AG09319 (cell line): Measurements from ENCODE around the gene B4GALT1.

Source experiments
- DNase-seq: peaks from one replicate; pipeline ENCODE4 v3.0.0-alpha.2; 2010; ENCODE audit warnings: low read depth; ENCODE audit errors: extremely low read depth
- TF ChIP-seq, protein P1 (sequence below): IDR thresholded peaks from 2 replicates; pipeline ENCODE4 v1.5.1; 2011; ENCODE audit warnings: low read depth, mild to moderate bottlenecking, inconsistent platforms, low read length, moderate library complexity

The B4GALT1 gene

DNA sequence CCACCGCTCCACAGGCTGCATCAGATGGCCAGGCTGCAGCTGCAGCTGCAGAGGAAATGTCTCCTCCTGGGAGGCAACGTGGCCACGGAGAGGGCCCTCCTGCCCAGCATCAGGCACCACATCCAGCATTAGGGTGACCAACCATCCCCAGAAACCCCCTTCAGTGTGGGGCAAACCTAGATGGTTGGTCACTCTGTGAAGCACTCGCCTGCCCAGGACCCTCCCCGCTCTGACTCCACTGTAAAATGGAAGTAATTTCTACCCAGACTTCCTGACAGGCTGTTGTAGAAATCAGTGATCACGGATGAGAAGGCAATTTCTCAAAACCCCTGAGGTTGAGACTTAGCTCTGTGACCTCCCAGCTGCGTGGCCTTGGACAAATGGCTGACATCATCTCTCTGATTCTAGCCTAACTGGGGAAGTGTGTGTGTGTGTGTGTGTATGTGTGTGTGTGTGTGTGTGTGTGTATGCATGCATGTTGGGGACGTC is 31.6 kb downstream of the B4GALT1 start:
- TF ChIP-seq, protein P1, sequence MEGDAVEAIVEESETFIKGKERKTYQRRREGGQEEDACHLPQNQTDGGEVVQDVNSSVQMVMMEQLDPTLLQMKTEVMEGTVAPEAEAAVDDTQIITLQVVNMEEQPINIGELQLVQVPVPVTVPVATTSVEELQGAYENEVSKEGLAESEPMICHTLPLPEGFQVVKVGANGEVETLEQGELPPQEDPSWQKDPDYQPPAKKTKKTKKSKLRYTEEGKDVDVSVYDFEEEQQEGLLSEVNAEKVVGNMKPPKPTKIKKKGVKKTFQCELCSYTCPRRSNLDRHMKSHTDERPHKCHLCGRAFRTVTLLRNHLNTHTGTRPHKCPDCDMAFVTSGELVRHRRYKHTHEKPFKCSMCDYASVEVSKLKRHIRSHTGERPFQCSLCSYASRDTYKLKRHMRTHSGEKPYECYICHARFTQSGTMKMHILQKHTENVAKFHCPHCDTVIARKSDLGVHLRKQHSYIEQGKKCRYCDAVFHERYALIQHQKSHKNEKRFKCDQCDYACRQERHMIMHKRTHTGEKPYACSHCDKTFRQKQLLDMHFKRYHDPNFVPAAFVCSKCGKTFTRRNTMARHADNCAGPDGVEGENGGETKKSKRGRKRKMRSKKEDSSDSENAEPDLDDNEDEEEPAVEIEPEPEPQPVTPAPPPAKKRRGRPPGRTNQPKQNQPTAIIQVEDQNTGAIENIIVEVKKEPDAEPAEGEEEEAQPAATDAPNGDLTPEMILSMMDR, result no peak
- DNase-seq, result no peak

DNA sequence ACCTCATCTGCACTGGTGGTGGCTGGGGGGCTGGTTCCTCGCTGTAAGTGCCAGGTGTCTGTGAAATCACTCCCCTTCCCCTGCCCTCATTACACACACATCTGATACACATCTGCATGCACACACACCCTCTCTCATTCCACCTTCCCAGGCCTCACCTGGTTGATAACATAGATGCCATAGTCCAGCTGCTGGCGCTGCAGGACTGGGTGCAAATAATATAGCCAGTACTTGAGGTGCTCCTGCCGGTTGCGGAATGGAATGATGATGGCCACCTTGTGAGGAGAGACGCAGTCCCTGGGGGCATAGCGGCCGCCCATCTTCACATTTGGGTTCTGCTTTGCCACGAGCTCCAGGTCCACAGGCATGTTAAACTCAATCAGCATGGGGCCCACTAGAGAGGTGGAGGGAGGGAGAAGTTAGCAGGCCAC is 32.1 kb downstream of the B4GALT1 start:
- no peak for DNase-seq
- TF ChIP-seq, protein P1, result no peak

DNA sequence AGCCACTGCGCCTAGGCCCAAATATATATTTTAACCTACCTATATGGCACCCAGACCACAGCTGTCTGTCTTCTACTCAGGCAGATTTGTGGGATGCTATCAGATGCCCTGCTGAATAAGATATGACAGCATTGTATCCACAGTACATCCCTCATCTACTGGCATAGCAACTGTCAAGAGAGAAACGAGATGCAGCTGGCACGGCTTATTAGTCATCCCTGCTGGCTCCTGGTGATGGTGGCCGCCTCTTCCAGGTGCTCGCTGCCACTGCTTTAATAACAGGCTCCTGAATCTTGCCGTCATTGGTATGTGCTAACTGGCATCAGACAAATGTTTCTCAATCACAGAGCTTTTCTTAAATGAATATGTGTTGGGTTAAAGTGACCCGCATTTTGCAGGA is 34.0 kb downstream of the B4GALT1 start:
- TF ChIP-seq, protein P1, result no peak
- no peak for DNase-seq

DNA sequence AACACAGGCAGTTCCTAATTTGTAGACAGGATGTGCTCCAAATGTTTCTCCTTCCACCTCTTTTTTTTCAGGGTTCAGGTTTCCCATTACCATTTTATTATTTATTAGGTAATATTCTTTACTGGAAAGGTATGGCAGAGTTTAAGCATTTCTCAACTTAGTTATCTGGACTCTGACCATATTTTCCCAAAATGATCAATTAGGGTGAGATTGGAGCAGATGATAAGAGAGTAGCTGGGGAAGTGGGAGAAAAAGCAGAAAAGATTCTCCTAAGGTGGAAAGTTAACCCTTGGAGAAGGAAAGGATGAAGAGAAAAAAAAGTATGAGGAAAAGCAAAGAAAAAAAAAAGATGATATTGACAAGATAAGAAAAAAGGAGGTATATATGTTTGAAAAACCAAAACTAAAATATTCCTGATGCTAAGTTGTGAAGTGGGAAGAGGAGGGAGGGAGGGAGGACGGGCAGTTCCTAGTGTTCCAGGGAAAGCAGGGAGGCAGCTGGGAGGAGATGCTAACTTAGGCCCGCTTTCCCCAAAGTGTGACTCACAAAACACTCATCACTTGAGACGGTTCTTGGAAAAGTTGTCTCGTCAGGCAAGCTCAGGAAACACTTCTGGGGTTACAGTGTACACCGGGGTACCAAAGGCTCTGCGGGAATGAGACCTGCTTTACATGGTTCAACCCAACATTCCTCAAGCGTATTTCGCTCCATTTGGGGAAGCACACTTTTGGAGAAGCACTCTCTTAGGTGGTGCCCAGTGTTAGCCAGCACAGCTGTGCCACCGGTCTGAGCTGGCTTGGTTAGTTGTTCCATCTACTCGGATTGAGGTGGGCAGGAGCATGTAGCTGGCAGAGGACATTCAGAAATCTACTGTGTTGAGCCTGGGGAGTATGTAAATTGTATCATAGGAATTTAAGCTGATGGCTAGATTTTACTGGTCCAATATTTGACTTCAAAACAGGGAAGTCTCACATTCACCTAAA is 35.1 kb downstream of the B4GALT1 start:
- no peak for DNase-seq
- TF ChIP-seq, protein P1, result no peak

DNA sequence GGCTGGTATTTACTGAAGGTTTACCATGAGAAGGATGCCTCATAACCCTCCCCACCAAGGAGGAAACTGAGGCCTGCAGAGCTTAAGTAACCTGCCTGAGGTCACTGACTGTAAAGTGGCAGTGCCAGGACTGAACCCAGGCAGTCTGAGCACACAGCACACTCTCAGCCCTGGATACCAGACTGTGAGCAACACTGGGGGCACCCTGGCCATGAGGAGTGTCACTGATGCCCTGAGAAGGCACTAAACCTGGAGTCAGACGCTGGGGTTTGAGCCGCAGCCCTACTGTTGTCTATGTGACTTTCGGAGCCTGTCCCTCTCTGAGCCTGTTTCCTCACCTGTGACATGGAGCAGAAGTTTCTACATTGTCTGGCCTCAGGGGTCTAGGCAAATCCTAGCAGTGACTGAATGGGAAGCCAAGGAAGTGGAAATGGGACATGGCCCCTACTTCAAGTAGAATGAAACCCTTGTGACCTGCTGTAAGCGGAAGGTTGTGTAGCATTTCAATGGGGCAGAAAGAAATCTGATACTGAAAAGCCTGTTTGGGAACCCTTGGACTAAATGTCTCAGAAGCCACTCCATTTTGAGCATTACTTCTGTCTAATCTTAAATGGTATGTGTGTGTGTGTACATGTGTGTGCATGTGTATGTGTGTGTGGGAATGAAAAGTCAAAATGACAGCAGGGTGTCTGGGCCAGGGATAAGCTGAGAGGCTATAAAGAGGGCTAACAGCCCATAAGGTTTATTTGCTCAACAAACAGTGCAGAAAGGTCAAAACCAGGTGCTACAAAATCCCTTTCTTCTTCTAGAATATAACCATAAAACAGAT is 36.0 kb downstream of the B4GALT1 start:
- no peak for DNase-seq
- TF ChIP-seq, protein P1, result no peak

DNA sequence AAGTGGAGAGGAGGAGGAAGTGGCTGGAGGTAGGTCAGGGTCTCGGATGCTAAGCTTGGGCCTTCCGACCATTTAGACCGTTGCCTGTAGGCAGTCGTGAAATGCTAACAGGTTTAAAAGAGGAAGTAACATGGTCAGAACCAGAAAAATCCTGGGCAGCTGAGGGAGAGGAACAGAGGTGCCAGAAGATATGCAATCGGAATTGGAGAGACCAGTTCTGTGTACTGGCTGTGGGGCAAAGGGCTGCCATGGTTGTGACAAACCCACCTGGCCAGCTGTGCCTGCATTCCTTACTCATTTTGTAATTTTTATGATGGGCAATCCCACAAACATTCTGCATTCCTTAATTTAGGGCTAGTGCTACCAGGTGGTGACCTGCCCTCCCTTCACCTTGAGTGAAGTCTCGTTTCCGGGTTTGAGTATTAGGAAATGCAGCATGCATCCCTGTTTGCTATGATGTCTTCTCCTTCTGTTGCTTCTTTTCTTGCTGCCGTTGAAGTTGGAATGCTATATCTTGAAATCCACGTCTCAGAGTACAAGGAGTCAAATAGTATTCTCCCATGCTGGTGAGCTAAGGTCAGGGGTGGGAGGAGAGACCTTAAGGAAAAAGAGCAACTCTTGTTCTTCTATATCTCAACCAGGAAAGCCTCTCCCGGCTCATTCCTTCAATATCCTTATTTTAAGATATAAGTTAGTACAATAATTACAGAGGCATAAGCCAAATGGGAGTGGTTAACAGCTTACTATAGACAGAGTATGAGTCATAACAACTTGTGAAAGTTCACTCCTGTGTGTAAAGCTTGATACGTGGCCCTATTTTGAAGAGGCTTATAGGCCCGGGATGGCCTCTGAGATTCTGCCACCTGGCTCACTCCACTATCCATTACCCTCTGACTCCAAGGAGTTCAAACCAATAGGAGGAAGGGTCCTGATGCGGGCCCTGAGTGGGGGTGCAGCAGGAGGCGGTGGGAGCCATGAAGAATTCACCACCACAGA is 37.0 kb downstream of the B4GALT1 start:
- TF ChIP-seq, protein P1, result no peak

More for the DNA sequence above, 37.0 kb downstream of the B4GALT1 start:
- DNase-seq, result no peak
